ENCODE results near the gene CTDSP1.

The CTDSP1 gene

DNA sequence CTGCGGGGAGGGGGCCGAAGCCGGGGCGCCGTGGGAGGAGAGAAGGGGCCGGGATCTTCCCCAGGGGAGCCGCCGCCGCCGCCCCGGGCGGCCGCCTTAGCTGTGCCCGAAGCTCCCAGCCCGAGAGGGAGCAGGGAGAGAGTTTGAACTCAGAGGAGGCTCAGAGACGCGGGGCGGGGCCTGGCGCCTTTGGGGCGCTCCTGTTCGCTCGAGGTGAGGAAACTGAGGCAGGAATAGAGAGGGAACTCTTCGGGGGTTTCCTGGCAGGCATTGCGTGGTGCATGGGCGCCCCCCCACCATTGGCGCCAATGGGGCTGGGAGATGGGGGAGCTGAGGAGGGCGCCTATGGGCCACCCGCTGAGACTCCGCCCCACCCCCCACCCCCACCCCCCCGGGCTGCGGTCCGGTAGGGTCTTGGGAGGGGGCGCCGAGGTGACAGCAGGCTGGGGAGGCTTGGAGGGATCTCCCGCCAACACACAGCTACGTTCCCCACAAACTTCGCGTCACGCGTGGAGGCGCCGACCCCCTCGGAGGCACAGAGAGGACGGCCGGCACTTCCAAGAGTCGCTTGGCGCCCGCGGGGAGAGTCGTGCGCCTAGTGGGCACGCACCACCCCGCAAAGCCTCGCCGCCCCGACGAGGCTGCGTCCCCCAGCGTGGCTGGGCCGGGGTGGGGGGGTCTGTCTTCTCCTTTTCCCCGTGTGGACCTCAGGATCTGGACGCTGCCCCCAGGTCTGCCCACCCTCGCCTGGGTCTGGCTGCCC is 680 bp downstream of the CTDSP1 start:
- DNase-seq = no peak

DNA sequence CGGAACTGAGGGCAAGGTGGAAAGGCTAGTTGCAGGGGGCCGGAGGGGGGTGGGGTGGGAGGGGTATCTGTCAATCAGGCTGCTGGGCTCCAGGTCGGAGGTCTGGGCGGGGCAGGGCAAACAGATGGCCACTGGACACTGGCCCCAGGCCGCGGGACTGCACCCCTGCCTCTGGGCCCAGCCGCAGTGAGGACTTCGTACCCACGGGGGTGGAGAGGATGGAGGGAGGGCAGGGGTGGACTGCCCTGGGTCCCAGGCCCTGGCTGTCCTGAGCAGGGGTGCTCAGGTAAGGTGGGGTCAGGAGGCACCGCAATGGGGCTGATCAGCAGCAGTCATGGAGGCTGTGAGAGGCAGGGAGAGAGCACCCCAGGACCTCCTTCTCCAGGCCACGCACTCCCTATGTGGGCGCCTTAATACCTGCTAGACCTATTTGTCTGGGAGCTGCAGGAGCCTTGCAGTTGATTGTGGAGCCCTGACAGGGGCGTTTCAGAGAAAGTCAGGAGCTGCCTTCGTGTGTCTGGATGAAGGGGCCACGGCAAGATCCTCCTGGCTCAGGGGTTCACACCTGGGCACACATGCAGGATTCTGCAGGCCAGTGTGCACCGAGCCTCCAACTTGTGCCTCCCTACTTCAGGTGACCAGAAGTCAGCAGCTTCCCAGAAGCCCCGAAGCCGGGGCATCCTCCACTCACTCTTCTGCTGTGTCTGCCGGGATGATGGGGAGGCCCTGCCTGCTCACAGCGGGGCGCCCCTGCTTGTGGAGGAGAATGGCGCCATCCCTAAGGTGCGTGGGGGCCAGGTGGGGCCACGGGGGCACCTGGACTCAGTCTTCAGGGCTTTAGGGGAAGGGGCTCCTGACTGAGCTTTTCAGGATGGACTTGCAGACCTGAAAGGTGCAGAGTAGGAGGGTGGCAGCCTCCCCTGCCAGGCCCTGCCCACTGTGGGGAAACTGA is 1.5 kb downstream of the CTDSP1 start:
- no peak for DNase-seq

DNA sequence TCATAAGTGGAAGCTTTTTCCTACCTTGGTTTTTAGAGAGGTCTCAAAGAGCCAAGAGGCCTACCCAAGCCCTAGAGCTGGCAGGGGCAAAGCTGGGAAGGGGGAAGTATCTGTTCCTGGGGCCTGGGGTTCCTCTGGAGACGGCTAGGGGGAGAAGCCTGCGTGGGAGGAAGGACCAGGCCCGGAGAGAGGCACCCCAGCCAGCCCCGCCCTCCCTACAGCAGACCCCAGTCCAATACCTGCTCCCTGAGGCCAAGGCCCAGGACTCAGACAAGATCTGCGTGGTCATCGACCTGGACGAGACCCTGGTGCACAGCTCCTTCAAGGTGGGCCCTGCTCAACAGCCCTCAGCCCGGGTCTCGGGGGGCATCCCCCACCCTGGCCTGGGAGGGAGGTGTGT is 2.2 kb downstream of the CTDSP1 start:
- DNase-seq = no peak

DNA sequence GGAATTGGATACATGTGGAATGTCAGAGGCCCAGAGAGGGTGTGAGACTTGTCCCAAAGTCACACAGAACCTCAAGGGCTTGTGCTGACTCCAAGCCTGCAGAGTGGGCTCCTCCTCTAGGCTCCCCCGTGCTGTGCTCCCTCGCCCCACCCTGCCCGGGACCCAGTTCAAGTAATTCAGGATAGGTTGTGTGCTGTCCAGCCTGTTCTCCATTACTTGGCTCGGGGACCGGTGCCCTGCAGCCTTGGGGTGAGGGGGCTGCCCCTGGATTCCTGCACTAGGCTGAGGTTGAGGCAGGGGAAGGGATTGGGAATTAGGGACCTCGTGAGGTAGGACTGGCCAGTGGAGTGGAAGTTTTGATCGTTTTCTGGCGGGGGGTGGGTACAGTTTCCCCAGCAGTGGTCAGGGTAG is 2.8 kb downstream of the CTDSP1 start:
- no peak for DNase-seq

DNA sequence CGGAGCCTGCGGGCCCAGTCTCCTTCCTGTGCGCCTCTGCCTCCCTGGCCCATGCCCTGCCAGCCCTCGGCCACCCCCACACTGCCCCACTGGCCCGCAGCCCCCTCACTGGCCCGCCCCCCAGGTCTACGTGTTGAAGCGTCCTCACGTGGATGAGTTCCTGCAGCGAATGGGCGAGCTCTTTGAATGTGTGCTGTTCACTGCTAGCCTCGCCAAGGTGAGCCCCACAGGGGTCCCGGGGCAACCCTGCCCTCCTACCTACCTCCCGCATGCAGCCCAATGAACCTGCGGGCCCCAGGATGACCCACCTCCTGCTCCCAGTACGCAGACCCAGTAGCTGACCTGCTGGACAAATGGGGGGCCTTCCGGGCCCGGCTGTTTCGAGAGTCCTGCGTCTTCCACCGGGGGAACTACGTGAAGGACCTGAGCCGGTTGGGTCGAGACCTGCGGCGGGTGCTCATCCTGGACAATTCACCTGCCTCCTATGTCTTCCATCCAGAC is 3.3 kb downstream of the CTDSP1 start:
- DNase-seq = no peak

DNA sequence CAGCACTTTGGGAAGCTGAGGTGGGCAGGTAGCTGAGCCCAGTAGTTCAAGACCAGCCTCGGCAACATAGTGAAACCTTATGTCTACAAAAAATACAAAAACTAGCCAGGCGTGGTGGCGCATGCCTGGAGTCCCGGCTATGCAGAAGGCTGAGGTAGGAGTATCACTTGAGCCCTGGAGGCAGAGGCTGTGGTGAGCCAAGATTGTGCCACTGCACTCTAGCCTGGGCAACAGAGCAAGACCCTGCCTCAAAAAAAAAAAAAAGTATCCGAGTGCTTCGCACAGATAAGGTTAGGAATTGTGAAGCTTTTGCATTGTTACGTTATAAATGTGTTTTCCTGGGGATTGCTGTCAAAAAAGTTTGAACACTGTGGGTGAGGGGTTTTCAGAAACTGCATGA is 4.1 kb downstream of the CTDSP1 start:
- DNase-seq = no peak

DNA sequence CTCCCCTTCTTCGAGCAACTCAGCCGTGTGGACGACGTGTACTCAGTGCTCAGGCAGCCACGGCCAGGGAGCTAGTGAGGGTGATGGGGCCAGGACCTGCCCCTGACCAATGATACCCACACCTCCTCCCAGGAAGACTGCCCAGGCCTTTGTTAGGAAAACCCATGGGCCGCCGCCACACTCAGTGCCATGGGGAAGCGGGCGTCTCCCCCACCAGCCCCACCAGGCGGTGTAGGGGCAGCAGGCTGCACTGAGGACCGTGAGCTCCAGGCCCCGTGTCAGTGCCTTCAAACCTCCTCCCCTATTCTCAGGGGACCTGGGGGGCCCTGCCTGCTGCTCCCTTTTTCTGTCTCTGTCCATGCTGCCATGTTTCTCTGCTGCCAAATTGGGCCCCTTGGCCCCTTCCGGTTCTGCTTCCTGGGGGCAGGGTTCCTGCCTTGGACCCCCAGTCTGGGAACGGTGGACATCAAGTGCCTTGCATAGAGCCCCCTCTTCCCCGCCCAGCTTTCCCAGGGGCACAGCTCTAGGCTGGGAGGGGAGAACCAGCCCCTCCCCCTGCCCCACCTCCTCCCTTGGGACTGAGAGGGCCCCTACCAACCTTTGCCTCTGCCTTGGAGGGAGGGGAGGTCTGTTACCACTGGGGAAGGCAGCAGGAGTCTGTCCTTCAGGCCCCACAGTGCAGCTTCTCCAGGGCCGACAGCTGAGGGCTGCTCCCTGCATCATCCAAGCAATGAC is 4.8 kb downstream of the CTDSP1 start:
- no peak for DNase-seq

DNA sequence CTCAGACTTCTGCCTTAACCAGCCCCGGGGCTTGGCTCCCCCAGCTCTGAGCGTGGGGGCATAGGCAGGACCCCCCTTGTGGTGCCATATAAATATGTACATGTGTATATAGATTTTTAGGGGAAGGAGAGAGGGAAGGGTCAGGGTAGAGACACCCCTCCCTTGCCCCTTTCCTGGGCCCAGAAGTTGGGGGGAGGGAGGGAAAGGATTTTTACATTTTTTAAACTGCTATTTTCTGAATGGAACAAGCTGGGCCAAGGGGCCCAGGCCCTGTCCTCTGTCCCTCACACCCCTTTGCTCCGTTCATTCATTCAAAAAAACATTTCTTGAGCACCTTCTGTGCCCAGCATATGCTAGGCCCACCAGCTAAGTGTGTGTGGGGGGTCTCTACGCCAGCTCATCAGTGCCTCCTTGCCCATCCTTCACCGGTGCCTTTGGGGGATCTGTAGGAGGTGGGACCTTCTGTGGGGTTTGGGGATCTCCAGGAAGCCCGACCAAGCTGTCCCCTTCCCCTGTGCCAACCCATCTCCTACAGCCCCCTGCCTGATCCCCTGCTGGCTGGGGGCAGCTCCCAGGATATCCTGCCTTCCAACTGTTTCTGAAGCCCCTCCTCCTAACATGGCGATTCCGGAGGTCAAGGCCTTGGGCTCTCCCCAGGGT is 5.5 kb downstream of the CTDSP1 start:
- no peak for DNase-seq

DNA sequence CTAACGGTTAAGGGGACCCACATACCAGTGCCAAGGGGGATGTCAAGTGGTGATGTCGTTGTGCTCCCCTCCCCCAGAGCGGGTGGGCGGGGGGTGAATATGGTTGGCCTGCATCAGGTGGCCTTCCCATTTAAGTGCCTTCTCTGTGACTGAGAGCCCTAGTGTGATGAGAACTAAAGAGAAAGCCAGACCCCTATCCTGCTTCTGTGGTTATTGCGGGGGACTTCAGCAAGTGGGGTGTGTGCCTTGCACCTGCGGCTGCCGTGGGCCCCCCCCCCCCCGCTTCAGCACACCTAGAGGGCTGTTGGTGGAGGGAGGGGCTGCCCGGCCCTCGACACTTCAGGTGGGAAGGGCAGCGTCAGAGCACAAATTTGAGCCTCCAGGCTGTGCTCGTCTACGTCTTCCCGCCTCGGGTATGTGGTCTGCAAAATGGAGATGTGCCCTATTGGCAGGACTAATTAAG is 6.1 kb downstream of the CTDSP1 start:
- no peak for DNase-seq

DNA sequence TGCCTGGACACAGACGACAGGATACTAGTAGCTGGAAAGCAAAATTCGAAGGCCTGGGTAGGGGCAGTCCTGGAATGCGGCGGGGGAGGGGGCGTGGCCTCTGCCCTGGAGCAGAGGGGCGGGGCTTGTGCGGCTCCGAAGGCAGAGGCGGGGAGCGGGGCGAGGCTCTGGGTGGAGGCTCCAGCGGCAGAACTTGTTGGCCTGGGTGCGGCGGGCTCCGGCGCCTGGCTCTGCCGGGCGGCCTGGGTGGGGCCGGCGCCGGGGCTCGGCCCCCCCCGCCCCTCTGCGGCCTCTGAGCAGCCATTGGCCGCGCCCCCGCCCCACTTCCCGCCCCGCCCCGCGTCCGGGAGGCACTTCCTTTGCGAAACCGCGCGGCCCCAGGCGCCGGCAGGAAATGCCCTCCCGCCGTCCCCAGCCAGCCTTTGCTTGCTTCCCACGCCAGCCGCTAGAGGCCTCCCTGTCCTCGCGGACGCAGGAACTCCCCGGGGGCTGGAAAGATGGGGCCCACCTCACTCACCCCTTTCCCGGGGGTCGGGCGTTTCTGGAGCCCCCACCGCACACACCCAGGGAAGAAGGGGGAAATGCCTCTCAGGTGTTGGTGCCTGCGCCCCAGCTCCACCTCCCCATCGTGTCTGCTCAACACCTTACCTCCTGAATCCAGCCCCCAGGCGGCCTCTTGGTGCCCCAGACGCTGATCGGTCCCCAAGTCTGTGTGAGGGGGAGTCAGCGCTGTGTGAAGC is 6.7 kb downstream of the CTDSP1 start:
- DNase-seq = peak; percentile 89

DNA sequence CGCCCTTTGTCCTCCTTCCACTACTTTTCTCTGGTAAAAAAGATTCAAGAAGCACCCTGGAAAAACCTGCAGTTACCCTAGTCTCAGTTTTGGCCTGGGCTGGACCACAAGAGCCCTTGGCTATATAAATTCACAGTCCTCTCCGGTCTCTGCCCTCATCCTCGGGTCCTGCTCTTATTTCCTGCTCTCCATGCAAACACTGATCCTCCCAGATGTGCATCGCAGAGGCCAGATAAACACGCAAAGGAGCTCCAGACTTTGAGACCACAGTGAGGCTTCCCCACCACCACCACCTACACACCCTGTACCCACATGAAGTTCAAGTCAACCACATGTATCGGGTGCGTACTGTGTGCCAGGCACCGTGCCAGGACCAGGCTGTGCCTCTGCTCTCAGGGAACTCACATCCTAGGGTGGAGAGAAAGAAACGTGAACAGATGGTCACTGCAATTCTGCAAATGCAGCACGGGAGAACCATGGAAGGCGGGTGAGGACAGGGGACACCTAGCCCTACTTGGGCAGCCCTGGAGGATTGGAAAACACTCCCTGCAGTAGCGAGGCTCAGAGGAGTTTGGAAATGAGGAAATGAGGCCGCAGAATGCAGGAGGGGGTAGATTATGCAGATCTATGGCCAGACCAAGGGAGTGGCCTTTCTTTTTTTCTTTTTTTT is 7.4 kb downstream of the CTDSP1 start:
- no peak for DNase-seq

DNA sequence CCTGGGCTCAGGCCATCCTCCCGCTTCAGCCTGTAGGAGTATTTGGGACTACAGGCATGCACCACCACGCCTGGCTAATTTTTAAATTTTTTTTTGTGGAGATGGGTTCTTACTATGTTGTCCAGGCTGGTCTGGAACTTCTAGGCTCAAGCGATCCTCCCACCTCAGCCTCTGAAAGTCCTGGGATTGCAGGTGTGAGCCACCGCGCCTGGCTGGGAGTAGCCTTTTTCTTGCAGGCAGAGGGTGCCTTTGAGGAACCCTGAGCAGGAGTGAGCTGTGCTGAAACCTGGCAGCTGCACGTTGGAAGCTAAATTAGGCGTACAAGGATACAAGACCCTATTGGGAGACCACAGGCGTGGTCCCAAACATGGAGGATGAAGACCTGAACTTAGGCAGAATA is 8.0 kb downstream of the CTDSP1 start:
- no peak for DNase-seq

DNA sequence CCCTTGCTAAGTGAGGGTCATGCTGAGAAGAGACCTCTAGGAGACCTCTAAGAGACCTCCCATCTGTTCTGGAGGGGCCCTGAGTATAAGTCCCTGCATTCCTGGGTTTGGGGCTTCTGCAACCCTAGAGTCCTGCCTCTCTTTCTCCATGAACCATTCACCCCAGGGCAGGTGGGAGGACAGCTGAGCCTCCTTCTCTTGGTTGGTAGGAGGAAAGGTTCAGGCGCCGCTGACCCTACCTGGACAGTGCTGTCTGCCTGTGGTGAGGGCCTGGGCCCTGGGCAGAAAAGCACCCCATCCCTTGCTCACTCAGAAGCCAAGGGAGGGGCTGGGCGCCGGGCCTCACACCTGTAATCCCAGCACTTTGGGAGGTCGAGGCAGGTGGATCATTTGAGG is 18.7 kb downstream of the CTDSP1 start:
- DNase-seq = no peak

DNA sequence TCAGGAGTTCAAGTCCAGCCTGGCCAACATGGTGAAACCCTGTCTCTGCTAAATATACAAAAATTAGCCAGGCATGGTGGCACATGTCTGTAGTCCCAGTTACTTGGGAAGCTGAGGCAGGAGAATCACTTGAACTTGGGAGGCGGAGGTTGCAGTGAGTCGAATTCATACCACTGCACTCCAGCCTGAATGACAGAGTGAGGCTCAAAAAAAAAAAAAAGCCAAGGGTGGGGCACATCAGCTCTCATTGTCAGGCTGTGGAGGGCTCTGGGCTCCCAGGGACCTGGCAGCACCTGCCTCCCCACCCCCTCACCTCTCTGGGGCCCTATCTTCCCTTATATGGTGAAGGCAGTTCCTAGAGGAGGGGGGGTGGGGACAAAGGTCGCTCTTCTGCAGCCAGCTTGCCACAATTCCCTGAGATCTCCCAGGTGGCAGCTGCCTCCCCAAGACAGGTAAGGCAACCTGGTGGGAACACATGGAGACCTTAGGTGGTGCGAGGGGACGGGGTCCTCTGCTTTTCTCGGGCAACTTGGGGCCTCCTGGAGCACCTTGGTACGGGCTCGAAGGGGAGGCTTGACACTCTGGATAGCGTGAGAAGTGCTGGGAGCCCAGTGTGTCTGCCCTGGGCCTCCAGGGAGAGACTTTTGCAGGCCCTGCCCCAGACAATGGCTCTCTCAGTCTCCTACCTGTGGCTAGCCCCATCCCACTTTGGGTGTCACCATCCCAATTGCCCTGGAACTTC is 19.2 kb downstream of the CTDSP1 start, which contains the start of gene VIL1:
Gene VIL1, plus strand, starts transcription at position 407 of the 742 bp plus-strand sequence. CDS start 4,656 bp downstream, outside the sequence.
- no peak for DNase-seq

DNA sequence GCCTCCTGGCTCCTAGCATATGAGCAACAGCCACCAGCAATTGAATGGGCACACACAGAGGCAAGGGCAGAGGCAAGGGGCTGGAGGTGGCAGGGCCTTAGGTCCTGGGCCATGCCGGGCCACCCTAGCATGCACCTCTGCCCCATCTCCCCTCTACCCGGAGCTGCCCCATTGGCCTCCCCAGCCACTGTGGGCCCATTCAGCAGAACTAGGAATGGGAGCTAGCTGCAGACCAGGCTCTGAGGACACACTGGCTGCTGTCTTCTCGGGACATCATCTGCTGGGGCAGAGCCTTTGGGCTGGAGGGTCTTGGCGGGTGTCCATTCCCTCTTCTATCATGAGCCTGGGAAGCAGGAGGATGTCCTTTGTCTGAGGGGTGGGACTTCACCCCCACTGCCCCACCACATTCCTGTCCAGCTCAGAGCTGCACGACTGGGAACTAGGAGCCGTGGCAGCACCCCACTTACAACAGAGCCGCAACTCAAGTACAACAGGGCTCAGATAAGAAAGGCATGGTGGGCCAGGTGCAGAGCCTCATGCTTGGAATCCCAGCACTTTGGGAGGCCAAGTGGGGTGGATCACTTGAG is 20.1 kb downstream of the CTDSP1 start:
- no peak for DNase-seq

DNA sequence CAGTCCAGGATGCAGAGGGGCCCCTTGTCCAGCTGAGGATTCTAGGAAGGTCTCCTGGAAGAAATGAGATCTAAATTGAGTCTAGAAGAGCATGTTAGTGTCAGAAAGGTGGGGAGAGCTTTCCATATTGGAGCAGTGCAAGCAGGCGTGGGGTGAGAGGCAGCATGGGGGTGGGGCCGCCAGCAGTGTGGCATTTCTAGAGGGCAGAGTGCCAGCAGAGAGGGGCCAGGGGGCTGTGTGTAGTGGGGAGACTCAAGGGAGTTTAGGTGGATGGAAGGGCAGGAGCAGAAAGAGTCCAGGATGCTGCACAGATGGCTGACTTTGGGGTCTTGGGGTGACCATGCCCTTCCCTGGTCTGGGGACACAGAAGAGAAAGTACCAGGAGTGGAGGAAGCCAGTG is 21.4 kb downstream of the CTDSP1 start:
- no peak for DNase-seq

DNA sequence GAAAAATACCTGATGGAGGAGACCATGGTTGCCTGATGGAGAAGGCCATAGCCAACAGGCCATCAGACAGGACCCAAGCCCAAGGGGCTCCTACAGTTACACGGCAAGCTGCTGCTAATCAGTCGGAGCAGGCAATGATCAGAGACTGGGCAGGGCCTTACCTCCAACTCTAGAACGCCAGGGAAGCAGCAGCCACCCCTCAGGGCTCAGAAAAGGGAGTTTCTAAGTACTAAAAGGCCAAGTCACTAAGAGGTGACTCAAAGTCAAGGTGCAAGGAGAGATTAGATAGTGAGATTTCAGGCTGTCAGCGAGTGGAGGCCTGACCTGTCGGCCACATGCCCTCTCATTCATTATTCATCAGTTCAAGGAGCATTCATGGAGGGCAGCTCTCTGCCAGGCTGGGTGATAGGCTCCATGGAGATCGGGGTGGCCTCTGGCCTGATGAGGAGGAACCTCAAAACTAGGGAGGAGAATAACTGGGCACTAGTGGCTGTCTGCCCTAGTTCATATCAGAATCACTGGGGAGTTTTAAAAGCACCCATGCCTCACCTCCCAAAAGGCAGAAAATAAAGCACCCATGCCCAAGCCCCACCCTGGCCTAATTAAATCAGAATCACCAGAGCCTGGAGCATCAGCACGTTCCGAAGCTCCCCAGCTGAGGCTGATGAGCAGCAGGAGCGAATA is 22.9 kb downstream of the CTDSP1 start:
- DNase-seq = no peak

DNA sequence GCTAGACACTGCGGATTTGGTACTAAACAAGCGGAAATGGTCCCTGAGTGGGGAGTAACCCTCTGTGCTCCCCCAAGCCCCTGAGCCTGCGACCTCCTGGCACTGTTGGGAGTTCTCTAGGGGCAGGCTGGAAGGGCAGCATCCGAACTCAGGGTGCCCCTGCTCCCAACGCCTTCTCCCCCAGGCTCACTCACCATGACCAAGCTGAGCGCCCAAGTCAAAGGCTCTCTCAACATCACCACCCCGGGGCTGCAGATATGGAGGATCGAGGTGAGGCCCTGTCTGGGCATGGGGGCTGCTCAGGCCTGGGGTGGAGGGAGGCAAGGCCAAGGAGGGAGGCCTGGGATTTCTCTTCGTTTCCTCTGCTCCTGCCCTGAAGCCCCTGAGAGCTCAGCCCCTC is 23.9 kb downstream of the CTDSP1 start:
- DNase-seq = no peak

DNA sequence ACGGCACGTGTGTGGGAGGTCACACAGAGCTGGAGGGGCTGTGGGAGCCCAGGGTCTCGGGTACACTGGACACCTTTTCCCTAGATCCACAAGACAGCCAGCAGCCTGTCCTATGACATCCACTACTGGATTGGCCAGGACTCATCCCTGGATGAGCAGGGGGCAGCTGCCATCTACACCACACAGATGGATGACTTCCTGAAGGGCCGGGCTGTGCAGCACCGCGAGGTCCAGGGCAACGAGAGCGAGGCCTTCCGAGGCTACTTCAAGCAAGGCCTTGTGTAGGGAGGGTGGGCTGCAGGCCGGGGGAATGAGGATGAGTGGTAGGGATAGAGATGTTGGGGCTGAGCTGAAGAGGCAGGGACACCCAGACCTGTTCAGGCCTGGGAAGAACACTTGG is 25.9 kb downstream of the CTDSP1 start:
- DNase-seq = no peak
